ENCODE measurements around the gene SSTR5.
A peak's percentile ranks its signal among the peaks of the same experiment; 100 is the strongest.

The SSTR5 gene

DNA sequence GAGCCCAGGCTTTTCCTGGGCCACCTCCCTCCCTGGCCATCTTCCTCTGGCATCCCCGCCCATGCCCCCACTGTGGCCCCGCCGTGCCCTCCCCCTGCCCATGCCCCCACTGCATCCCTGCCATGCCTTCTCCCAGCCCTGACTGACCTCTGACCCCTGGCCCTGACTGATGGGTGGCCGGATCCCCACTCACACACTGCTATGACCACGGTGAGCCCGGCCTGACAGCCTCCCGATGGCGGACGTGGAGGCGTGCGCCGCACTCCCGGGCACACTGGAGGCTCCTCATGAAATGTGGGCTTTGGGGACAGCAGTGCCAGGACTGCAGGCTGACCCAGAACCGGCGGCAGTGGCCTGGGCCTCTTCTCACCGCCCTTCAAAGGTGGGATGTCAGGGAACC lies 34.1 kb downstream of the SSTR5 start:
- DNase-seq, result no peak

DNA sequence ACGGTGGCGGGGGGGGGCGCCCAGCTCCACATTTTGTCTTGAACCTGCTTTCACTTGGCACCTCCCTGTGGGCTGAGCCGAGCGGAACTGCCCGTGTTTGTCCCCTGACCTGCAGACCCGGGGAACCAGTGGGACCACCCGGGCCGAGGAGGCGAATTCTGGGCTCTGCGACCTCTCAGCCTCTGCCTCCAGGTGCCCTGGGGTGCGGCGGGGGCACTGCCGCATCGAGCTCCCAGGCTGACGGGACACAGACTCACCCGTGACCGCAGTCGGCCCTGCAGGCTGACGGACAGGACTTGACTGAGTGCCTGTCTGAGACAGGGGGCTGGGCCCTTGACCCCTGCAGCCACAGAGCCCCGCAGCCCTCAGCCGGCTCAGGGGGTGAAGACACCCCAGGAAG lies 34.6 kb downstream of the SSTR5 start:
- DNase-seq, result no peak

DNA sequence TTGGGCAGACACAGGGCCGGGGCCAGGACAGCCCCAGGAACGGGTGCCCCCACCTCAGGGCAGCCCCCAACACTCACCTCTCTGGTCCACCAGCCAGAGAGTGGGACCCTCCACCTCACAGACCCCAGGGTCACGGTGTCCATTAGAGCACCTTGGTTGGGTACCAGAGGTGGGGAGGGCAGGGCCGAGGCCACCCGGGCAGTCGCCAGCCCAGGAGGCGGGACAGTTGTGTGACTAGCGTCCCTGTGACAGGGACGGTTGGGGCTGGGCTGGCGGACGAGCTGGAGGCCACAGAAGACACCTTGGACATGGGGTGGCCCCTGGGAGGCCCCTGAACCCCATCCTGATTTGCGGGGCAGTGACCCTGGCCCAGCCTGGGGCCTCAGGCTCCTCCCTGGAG lies 35.2 kb downstream of the SSTR5 start:
- DNase-seq, result no peak

DNA sequence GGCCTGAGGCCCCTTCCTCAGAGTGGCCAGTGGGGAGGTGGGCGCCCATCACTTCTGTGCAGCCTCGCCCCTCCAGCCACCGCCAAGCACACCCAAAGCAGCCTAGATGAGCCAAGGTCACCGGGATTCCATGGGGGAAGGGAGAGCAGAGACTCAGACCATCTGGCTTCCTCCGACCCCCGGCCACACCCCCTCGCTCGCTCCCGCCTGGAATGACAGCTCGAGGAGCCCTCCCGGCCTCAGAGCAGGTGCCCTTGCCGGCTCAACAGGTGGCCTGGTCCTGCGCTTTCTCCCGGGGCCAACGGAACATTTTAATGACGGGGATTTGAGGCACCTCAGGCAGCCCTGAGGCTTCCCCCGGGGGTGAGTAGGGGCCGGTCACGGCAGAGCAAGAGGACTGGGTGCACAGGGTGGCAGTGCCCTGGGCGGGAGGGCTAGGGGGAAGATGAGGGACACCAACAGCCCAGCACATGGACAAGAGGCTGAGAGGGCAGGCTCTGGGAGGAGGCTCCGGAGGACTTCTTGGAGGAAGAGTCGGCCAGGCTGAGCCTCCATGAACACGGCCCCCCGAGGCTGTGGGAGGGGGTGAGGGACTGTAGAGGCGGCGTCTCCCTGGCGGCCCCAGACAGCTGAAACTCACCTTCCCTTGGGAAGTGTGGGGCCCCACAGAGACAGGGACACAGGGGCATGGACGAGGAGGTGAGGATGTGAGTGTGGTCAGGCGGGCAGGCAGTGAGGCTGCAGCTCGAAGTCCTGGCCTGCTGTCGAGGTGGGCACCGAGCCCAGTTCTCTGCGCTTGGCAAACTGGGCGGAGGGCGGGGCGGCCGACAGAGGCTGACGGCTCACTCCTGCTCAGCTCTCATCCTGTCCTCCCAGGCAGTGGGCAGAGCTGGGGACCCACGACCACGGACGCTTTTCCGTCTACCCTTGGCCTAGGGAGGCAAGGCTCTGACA lies 36.0 kb downstream of the SSTR5 start:
- no peak for DNase-seq

DNA sequence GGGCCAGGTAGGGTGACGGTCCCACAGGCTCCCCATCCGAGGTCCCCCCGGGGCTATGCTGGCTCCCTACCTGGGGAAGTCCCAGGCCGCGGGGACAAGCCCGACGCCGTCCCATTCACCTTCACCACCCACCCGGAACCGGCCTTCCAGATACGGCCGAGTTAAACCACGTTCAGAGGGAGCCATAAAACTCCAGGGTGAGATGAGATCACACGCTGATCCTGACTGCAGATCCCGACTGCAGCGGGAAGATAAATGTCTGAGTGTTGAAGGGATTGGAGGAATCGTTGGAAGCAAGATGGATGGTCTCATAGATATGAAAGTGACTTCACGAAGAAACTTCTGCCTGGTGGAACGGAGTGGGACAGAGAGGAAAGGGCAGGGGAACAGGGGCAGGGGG lies 37.1 kb downstream of the SSTR5 start:
- no peak for DNase-seq

DNA sequence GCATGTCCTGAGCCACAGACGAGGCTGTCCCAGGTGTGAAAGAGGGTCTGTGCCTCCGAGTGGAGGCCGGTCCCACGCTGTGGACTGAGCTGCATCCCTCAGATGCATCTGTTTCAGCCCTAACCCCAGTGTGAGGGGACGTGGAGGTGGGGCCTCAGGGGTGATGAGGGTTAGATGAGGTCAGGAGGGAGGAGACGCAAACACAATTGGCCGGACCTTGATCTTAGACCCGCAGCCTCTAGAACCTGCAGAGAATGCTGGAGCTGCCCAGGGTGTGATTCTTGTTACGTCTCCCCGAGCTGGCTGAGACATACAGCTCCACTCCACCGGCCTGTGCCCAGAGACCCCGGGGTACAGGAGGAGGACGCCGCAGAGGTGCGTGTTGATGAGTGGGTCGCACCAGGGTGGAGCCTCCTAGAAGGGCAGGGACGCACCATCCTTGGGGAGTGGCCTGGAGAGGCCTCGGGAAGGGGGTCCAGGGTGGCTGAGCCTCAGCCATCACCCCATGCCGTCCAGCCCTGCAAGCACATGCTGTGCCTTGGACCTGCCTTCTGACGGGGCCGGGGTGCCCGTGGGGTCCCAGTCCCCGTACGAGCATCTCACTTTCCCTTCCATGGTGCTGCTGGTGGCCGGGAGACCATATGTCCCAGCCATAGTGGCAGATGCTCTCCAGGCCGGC lies 40.1 kb downstream of the SSTR5 start:
- DNase-seq, result no peak

DNA sequence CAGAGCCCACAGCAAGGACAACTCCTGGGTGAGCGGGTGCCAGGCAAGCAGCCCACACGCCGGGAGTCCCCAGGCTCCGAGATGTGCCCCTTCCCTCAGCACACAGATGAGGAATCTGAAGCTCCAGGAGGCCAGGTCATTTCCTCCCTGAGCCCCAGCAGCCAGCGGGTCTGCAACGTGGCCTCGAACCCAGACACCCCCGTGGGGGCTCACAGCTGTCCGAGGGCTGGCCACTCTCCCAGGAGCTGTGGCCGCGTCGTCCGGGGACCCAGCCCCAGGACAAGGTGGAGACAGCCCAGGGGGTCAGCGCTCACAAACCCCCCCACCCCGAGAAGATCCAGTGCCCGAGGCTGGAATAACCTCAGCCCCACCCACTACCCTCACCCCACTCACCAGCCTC lies 40.9 kb downstream of the SSTR5 start:
- no peak for DNase-seq

DNA sequence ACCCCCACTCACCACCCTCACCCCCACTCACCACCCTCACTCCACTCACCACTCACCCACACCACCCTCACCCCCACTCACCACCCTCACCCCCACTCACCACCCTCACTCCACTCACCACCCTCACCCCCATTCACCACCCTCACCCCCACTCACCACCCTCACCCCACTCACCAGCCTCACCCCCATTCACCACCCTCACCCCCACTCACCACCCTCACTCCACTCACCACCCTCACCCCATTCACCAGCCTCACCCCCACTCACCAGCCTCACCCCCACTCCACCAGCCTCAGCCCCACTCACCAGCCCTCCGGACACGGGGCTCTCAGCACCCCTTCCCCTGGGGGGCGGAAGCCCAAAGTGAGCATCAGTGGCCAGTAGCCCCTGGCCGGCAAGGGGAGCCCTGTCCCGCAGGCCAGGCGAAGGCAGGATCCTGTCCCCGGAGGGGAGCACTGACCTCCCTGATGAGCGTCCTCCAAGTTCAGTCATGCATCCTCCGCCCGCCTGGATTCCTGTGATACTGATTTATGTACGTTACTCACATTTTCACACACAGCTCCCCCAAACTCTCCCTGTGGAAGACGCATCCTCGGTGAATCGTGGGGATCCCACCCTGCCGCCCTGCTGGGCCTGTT lies 41.5 kb downstream of the SSTR5 start:
- DNase-seq, result no peak

DNA sequence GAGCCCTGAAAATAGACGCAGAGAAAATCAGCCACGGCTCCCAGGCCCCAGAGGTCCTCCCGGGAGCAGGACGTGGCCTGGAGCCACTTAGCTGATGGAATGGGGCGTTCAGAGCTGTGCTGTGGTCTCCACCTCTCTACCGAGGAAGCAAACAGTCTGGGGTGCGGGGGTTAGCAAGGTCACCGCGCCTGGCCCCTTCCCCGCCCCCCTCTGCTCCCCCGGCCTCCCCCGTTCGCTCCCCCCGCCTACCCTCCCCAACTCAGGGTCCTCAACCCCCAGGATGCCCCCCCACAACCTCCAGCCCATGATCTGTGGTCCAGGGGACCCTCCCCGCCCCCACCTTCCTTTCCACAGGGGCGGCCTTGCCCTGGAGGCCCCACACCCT lies 44.1 kb downstream of the SSTR5 start:
- DNase-seq, result no peak

DNA sequence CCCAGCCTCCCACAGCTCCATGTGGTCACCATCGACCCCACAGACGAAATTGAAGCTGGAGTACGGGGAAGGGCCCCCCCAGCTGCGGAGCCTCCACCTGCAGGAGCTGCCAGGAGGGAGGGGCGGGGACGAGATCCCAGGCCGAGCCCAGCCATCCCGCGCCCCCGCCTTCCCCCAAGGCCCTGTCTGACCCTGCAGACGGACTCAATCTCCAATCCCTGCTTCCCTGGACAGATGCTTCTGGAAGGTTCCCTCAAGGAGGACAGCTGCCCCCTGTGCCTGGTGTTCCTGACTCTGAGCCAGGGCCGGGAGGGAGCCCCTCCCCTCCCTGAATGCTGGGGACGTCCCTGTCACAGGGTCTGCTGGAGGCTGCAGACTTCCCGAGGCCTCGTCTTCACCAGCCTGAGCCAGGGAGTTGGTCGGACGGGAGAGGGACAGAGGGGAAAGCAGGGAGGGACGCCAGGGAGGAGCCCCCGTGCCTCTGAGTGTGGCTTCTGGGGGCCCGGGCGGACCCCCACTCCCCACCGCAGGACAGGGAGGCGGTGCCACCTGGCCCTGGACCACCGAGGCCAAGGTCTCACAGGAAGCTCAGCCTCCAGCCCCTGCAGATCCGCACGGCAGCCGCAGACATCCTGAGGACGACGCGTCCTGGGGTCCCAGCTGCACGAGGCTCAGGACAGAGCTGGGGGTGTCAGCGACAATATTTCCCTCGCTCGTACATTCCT lies 44.8 kb downstream of the SSTR5 start:
- DNase-seq, result no peak

DNA sequence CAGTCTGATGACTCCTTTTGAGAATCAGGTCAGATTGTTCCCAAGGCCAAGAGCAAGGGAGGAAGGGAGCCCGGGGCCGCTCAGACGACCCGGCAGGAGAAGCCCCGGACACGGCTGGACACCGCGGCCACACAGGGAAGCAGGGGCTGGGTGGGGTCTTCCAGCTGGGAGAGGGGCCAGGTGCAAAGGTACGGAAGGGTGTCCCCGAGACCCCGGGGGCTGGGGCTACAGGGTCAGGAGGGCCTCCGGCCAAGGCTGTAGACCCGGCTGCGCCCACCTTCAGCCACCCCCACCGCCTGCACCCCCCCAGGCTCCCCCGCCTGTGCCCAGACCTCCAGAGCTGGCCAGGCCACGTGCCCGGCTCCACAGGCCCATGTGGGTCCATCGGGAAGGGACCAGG lies 45.4 kb downstream of the SSTR5 start:
- no peak for DNase-seq

DNA sequence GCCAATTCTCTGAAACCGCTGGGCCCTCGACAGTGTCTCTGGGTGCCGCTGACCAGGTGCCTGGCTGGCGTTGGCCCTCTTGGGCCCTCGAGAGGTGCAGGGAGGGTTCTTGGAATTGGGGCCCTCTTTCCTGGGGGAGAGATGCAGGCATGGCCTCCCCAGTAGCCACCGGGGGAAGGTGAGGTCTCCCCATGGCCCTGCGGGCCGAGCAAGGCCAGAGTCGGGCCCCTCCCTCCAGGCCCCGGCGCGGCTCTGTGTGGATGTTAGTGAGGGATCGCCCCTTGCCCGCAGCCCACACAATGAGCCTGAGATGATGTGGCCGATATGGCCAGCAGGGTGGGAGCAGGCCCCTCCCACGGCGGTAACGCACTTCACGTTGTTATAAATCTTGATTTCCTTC lies 46.6 kb downstream of the SSTR5 start:
- no peak for DNase-seq

DNA sequence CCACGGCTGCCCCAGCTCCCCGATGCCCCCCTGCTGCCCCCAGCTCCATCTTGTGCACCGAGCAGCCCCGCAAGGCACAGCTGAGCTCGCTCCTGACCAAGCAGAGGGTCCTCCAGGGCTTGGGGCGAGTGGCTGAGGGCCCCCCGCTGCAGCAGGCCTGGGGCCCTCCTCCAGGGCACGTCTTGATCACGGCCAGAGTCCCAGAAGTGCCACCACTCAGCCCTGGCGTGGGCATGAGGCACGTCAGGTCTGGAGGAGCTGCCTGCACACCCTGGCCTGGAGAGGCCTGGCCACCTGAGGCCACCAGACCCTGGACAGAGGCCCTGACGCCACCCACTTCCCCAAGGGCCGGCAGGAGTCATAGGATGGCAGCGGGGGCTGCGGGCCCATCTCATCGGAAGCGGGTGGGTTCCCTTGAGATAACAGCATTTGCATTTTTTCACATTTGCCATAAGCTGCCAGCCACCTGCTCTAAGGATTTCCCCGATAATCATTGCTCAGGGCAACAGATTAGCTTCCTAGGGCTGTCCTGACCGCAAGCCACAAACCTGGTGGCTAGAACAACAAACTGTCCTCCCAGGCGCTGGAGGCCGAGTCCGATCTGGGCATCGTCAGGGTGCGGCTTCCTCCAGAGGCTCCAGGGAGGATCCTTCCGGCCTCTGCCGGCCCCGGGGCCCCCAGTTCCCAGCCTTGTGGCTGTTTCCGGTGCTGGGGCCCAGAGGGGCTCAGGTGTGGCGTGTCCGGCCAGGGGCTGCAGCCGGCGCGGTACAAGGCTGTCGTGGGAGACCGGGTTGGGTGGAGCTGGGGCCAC lies 47.4 kb downstream of the SSTR5 start:
- no peak for DNase-seq

DNA sequence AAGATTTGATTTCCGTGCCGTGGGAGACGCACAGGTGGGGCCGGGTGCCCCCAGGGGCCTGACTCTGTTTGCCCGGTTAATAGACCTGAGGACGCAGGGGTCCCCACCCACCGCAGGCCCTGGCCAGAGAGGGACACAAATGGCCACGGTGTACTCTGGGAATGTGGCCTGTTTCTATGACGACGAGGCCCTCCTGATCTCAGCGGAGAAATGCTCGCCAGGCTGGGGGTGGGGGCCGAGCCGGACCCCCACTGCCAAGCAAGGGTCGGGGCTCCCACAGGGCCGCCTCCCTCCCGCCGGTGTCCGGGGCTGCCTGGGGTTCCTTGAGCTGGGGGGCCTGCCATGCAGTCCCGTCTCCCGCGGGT lies 48.0 kb downstream of the SSTR5 start:
- no peak for DNase-seq

DNA sequence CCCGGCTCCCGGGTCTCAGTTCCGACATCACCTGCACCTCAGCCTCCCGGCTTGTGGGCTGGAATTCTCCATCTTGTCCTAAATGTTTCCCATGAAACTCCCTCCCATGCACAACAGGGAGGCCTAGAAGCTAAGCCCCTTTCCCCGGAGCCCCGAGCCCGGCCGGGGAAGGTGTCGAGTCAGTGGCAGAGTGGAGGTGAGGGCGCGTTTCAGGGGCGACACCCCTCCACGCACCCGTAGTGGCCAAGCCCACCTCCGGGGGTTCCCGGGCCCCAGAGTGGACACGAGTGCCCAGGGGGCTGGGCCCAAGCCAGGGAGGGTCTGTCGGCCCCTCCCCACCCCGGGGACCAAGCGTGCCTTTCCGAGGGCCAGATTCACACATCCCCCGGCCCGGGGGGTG lies 48.5 kb downstream of the SSTR5 start:
- no peak for DNase-seq

DNA sequence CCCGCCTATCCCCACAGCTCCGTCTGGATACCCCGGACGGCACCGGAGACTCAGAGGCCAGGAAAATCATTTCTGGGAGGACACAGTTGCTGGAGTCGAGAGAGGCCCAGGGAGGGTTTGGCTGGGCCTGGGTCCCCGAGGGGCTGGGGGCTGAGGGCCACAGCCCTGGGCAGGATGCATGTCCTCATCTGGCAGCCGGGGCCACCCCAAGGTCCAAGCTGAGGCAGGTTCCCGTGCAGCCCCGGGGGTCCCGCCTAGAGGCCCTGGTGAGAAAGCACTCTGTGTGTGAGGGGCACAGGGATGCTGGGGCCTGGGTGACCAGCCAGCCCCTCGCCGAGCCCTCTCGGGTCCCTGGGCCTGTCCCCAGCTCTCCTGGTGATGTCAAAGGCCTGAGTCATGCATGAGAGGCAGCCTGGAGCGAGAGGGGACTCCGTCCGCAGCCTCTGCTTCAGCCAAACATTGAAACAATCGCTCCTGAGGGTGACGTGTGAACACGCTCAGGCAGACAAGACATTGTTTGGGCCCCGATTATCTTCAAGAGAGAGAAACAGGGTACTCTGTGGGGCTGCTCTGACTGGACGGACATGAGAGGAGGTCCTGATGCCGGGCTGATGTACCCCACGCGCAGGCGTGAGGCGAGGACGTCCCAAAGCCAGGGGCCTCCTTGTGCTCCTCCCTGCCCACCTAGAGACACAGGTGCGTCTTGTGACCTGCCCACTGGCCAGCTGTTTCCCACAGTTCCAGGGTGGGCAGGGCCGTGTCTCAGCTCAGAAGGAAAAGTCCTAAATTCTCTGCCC lies 49.3 kb downstream of the SSTR5 start:
- no peak for DNase-seq

DNA sequence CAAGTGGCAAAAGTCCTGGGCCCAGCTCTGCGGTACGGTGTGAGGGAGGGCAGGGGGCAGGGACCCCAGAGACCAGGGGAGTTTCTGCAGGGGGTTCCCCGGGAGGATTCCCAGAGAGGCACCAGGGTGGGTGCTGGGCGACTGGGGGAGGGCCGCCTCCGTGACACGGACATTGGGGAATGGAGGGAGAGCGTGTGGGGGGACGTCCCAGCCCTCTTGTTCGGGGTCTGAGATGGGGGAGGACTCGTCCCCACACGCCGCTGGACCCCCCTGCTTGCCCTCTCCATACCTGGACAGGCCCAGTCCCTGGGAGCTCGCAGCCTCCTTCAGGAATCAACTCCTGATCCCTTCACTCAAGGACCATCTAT lies 49.8 kb downstream of the SSTR5 start:
- DNase-seq, result no peak

DNA sequence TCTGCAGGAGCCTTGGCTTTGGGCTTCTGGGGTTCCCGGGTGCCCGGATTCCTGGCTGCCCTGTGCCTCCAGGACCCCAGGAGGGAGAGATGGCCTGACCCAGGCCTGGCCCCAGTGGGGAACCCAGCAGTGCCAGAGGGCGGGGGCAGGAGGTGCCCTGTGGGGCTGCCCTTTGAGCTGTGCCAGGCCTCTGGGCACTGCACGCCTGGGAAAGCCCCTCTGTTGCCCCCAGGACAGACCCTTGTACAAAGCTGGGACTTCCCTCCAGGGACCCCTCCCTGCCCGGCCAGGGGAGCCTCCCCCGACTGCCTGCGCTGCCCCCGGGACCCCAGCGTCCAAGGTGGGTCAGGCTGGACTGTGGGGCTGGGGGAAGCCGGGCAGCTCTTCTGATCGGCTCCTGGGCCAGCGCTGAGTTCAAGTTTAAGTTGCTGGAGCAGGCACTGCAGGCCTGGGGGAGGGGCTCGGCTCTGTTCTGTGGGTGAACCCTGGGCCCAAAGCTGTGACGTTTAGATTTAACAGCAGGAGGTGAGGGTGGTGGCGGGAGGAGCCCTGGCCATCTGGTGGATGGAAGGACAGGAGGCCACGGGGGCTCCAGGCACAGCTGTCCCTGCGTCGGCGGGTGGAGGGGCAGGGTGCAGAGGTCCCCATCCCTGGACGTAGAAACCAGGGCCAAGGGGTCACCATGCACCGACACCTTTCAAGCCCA lies 51.1 kb downstream of the SSTR5 start:
- DNase-seq, result no peak

DNA sequence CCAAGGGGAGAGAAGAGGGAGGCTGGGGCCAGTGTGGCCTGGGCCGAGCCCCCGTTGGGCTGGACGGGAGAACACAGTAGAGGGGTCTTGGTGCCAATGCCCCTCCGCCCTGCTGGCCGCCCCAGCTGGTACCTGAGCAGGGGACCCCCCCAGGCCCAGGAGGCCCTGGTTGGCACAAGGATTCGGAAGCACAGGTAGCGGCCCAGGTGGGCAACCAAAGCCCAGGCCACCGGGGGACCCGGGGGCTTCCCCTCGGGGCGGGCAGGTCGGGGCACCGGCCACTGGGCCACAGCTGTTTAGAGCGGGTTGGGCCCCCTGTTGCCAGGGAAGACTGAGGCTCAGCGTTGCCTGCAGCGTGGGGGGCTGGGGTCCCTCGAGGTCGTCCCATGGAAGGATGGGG lies 51.7 kb downstream of the SSTR5 start:
- DNase-seq, result no peak

DNA sequence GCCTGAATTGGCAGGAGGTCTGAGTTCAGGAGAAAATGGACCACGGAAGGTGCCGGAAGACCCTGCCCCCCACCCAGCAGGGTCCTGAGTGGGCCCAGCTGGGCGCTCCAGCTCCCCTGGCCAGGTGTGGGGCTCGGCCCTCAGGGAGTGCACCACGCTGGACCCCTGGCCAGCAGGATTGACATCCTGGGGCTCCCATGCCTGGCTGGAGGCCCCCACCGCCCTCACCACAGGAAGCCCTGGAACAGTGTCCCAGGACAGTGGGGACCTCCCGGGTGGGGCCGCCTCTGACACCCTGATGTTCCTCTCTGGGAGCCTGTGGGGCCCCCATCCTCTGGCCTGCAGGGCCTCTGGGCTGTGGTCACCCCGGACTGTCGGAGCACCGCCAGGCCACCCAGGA lies 52.2 kb downstream of the SSTR5 start:
- no peak for DNase-seq

DNA sequence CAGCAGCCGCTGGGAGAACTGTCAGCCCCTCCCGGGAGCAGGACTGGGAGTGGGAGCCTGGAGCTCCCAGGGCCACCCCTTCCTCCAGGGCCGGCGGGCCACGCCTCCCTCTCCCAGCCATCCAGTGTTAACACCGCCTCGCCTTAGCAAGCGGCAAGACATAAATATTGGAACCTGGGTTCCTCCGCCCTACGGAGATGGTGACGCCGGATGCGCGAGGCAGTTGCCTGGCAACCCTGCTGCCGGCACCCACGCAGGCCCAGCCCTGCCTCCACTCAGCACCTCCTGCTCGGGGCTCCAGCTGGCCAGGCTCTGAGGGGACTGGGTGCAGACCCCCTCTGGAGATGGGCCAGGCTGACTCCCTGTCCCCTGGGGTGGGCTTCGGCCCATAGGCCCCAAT lies 52.9 kb downstream of the SSTR5 start:
- peak; percentile 10 for DNase-seq

All from fibroblast of skin of abdomen (primary cell).